ENCODE measurements around the gene LTF. TPM values are rescaled to one million over a fixed set of nuclear protein-coding genes. Genes with fewer than 3 reads are reported as not detected.

LTF gene
- total RNA-seq, 2 donors from 2014 or later = 8.8 to 8.9 TPM

GRCh38 chr3:46471371-46471914 is 6.7 kb upstream of the LTF start:
- no peak for ATAC-seq
- Histone ChIP-seq H3K4me1 (peaks cover 25% of the 10 kb centered on the region), H3K27ac (no peak overlapping the region), H3K36me3 (replicated peaks in 1 of 2; ENCODE audit: insufficient read depth in 1 of 2, low read depth in 2 of 2) (no peaks in the 10 kb centered on the region), H3K9me3 (no peaks in the 10 kb centered on the region), H3K4me3 (no peak overlapping the region), H3K27me3 (no peaks in the 10 kb centered on the region)
- no peak for DNase-seq
- intact Hi-C loops (cut with DNase I) = no loop called here
- TF ChIP-seq CTCF (IDR thresholded peaks at IDR 0.05) (no peak), POLR2A (IDR thresholded peaks at IDR 0.05) (no peak)
- 90 to 97% methylated on average over 5 of the region's 5 CpGs for WGBS, 2 donors

GRCh38 chr3:46470831-46471230 is 6.1 kb upstream of the LTF start:
- 91 to 92% methylated on average over 4 of the region's 4 CpGs for WGBS, 2 donors

GRCh38 chr3:46469680-46470357 is 5.1 kb upstream of the LTF start:
- intact Hi-C loops (cut with DNase I) = no loop called here
- Histone ChIP-seq H3K9me3 (no peaks in the 10 kb centered on the region), H3K27ac (peak overlapping the region in 2 of 4 donors; percentile 60 to 72), H3K4me1 (peaks cover 36% of the 10 kb centered on the region), H3K4me3 (no peak overlapping the region), H3K27me3 (no peaks in the 10 kb centered on the region), H3K36me3 (replicated peaks in 1 of 2; ENCODE audit: insufficient read depth in 1 of 2, low read depth in 2 of 2) (no peaks in the 10 kb centered on the region)
- ATAC-seq (peak; percentile 81), DNase-seq (peak; percentile 43 to 69 (median 59))
- WGBS, 2 donors = 51 to 67% methylated on average over 3 of the region's 3 CpGs
- TF ChIP-seq POLR2A (IDR thresholded peaks at IDR 0.05) = no peak
- no peak for TF ChIP-seq CTCF (IDR thresholded peaks at IDR 0.05)

More at GRCh38 chr3:46470831-46471230, 6.1 kb upstream of the LTF start:
- no peak for DNase-seq
- no peak overlapping the region for H3K4me3 ChIP-seq
- no peaks in the 10 kb centered on the region for H3K27me3 ChIP-seq
- H3K4me1 ChIP-seq = peaks cover 31% of the 10 kb centered on the region
- ATAC-seq = no peak
- H3K36me3 ChIP-seq (replicated peaks in 1 of 2; ENCODE audit: insufficient read depth in 1 of 2, low read depth in 2 of 2) = no peaks in the 10 kb centered on the region
- intact Hi-C loops (cut with DNase I) = no loop called here
- H3K27ac ChIP-seq = peak overlapping the region in 1 of 4 donors; percentile 72
- no peak for TF ChIP-seq CTCF (IDR thresholded peaks at IDR 0.05)
- no peak for TF ChIP-seq POLR2A (IDR thresholded peaks at IDR 0.05)
- H3K9me3 ChIP-seq = no peaks in the 10 kb centered on the region

GRCh38 chr3:46468753-46469600 is 4.3 kb upstream of the LTF start:
- Histone ChIP-seq H3K27ac (peak overlapping the region in 2 of 4 donors; percentile 60 to 72), H3K9me3 (no peaks in the 10 kb centered on the region), H3K27me3 (no peaks in the 10 kb centered on the region), H3K36me3 (replicated peaks in 1 of 2; ENCODE audit: insufficient read depth in 1 of 2, low read depth in 2 of 2) (no peaks in the 10 kb centered on the region), H3K4me3 (no peak overlapping the region), H3K4me1 (peaks cover 36% of the 10 kb centered on the region)
- intact Hi-C loops (cut with DNase I) = no loop called here
- ATAC-seq (no peak), DNase-seq (no peak)
- no peak for TF ChIP-seq CTCF (IDR thresholded peaks at IDR 0.05)
- no peak for TF ChIP-seq POLR2A (IDR thresholded peaks at IDR 0.05)
- WGBS, 2 donors = 66 to 77% methylated on average over 4 to 6 of the region's 6 CpGs
